SJSA1 (cell line): Measurements from ENCODE around the gene CCDC85C. TPM values are rescaled to one million over a fixed set of nuclear protein-coding genes. Genes with fewer than 3 reads are reported as not detected.
"Not testable (repeated sequence)": the region's sequence is repeated elsewhere in the genome, so short reads cannot be mapped to it uniquely, and the experiment has no call there.

Experiments
- DNase-seq, 2 experiments: peaks; one replicate each; pipeline ENCODE4 v3.0.0-alpha.2; 2015 to 2020; ENCODE audit warnings: low spot score in 2 of 2, low read depth in 1 of 2
- H3K27ac ChIP-seq: fragments of 250-450 bp; sonication (Bioruptor Pico); 2 replicates; pipeline ENCODE4 v1.5.1; 2020; ENCODE audit warnings: mild to moderate bottlenecking, moderate library complexity
- H3K27me3 ChIP-seq: fragments of 250-450 bp; sonication (Bioruptor Pico); replicated peaks from 2 replicates; pipeline ENCODE4 v1.5.1; 2020; ENCODE audit warnings: mild to moderate bottlenecking, moderate library complexity
- H3K36me3 ChIP-seq: fragments of 250-450 bp; sonication (Bioruptor Pico); 2 replicates; pipeline ENCODE4 v1.5.1; 2020; ENCODE audit warnings: mild to moderate bottlenecking
- H3K4me1 ChIP-seq: fragments of 250-450 bp; sonication (Bioruptor Pico); replicated peaks from 2 replicates; pipeline ENCODE4 v1.6.1; 2021; ENCODE audit warnings: mild to moderate bottlenecking
- H3K4me3 ChIP-seq: fragments of 250-450 bp; sonication (Bioruptor Pico); 2 replicates; pipeline ENCODE4 v1.5.1; 2020; ENCODE audit warnings: mild to moderate bottlenecking
- H3K9me3 ChIP-seq: fragments of 250-450 bp; sonication (Bioruptor Pico); replicated peaks from 2 replicates; pipeline ENCODE4 v1.5.1; 2020; ENCODE audit warnings: mild to moderate bottlenecking
- total RNA-seq: library from RNA; depleted of rRNA; stranded (reverse); fragments of >200 nt; shearing (Covaris generic); gene quantifications from 2 replicates; pipeline ENCODE4 v1.2.3, GENCODE V29; 2014

CCDC85C gene
- total RNA-seq, 1 experiment from 2014 or later, result 25.8 TPM

- not testable (repeated sequence) for H3K4me1 ChIP-seq, H3K36me3 ChIP-seq, H3K9me3 ChIP-seq, H3K4me3 ChIP-seq, DNase-seq, H3K27ac ChIP-seq, H3K27me3 ChIP-seq
Measured at GRCh38 chr14:99642771-99643170, 38.8 kb upstream of the CCDC85C start.

- Histone ChIP-seq H3K4me3 (no peak overlapping the region), H3K27ac (no peak overlapping the region), H3K27me3 (no peaks in the 10 kb centered on the region), H3K36me3 (no peaks in the 10 kb centered on the region), H3K4me1 (no peaks in the 10 kb centered on the region), H3K9me3 (no peaks in the 10 kb centered on the region)
- no peak for DNase-seq
Measured at GRCh38 chr14:99637624-99638023, 33.6 kb upstream of the CCDC85C start.

- no peak overlapping the region for H3K4me3 ChIP-seq
- no peaks in the 10 kb centered on the region for H3K9me3 ChIP-seq
- no peaks in the 10 kb centered on the region for H3K36me3 ChIP-seq
- no peaks in the 10 kb centered on the region for H3K4me1 ChIP-seq
- DNase-seq, result no peak
- H3K27me3 ChIP-seq, result no peaks in the 10 kb centered on the region
- H3K27ac ChIP-seq, result no peak overlapping the region
Measured at GRCh38 chr14:99636487-99636886, 32.5 kb upstream of the CCDC85C start.

GRCh38 chr14:99635116-99635515 lies 31.1 kb upstream of the CCDC85C start:
- H3K9me3 ChIP-seq, result no peaks in the 10 kb centered on the region
- no peaks in the 10 kb centered on the region for H3K27me3 ChIP-seq
- H3K4me3 ChIP-seq, result no peak overlapping the region
- no peaks in the 10 kb centered on the region for H3K36me3 ChIP-seq
- no peaks in the 10 kb centered on the region for H3K4me1 ChIP-seq
- DNase-seq, result no peak
- H3K27ac ChIP-seq, result no peak overlapping the region

- Histone ChIP-seq H3K27me3 (no peaks in the 10 kb centered on the region), H3K9me3 (no peaks in the 10 kb centered on the region), H3K27ac (no peak overlapping the region), H3K36me3 (no peaks in the 10 kb centered on the region), H3K4me1 (no peaks in the 10 kb centered on the region), H3K4me3 (no peak overlapping the region)
- DNase-seq, result no peak
Measured at GRCh38 chr14:99634443-99634842, 30.4 kb upstream of the CCDC85C start.

- DNase-seq, result no peak
- H3K27me3 ChIP-seq, result no peaks in the 10 kb centered on the region
- no peak overlapping the region for H3K27ac ChIP-seq
- H3K9me3 ChIP-seq, result no peaks in the 10 kb centered on the region
- peaks cover 2% of the 10 kb centered on the region for H3K4me1 ChIP-seq
- no peak overlapping the region for H3K4me3 ChIP-seq
- H3K36me3 ChIP-seq, result no peaks in the 10 kb centered on the region
Measured at GRCh38 chr14:99633918-99634317, 29.9 kb upstream of the CCDC85C start.

- DNase-seq, result no peak
- Histone ChIP-seq H3K4me3 (no peak overlapping the region), H3K36me3 (no peaks in the 10 kb centered on the region), H3K4me1 (peaks cover 7% of the 10 kb centered on the region), H3K27ac (no peak overlapping the region), H3K27me3 (no peaks in the 10 kb centered on the region), H3K9me3 (no peaks in the 10 kb centered on the region)
Measured at GRCh38 chr14:99633141-99633540, 29.1 kb upstream of the CCDC85C start.

GRCh38 chr14:99632410-99633035 lies 28.5 kb upstream of the CCDC85C start:
- H3K36me3 ChIP-seq, result no peaks in the 10 kb centered on the region
- no peak overlapping the region for H3K27ac ChIP-seq
- no peak overlapping the region for H3K4me3 ChIP-seq
- H3K9me3 ChIP-seq, result no peaks in the 10 kb centered on the region
- H3K27me3 ChIP-seq, result no peaks in the 10 kb centered on the region
- DNase-seq, result no peak
- H3K4me1 ChIP-seq, result peaks cover 7% of the 10 kb centered on the region

GRCh38 chr14:99630202-99630601 lies 26.2 kb upstream of the CCDC85C start:
- Histone ChIP-seq H3K4me3 (no peak overlapping the region), H3K27me3 (no peaks in the 10 kb centered on the region), H3K36me3 (no peaks in the 10 kb centered on the region), H3K27ac (no peak overlapping the region), H3K4me1 (peaks cover 16% of the 10 kb centered on the region), H3K9me3 (no peaks in the 10 kb centered on the region)
- DNase-seq, result no peak

GRCh38 chr14:99628887-99629618 lies 25.0 kb upstream of the CCDC85C start:
- H3K27ac ChIP-seq, result no peak overlapping the region
- no peak overlapping the region for H3K4me3 ChIP-seq
- no peaks in the 10 kb centered on the region for H3K27me3 ChIP-seq
- H3K4me1 ChIP-seq, result peaks cover 17% of the 10 kb centered on the region
- DNase-seq, result peak; percentile 66 to 81
- no peaks in the 10 kb centered on the region for H3K36me3 ChIP-seq
- H3K9me3 ChIP-seq, result no peaks in the 10 kb centered on the region

GRCh38 chr14:99627510-99628381 lies 23.7 kb upstream of the CCDC85C start:
- Histone ChIP-seq H3K36me3 (no peaks in the 10 kb centered on the region), H3K4me3 (no peak overlapping the region), H3K27me3 (no peaks in the 10 kb centered on the region), H3K4me1 (peaks cover 30% of the 10 kb centered on the region), H3K27ac (no peak overlapping the region), H3K9me3 (no peaks in the 10 kb centered on the region)
- DNase-seq, result no peak

GRCh38 chr14:99627100-99627499 lies 23.1 kb upstream of the CCDC85C start:
- H3K36me3 ChIP-seq, result no peaks in the 10 kb centered on the region
- H3K4me1 ChIP-seq, result peaks cover 37% of the 10 kb centered on the region
- H3K4me3 ChIP-seq, result no peak overlapping the region
- H3K27ac ChIP-seq, result no peak overlapping the region
- no peak for DNase-seq
- H3K9me3 ChIP-seq, result no peaks in the 10 kb centered on the region
- H3K27me3 ChIP-seq, result no peaks in the 10 kb centered on the region

GRCh38 chr14:99626041-99626648 lies 22.1 kb upstream of the CCDC85C start:
- no peak overlapping the region for H3K4me3 ChIP-seq
- H3K27me3 ChIP-seq, result no peaks in the 10 kb centered on the region
- no peaks in the 10 kb centered on the region for H3K9me3 ChIP-seq
- no peak for DNase-seq
- no peak overlapping the region for H3K27ac ChIP-seq
- peaks cover 38% of the 10 kb centered on the region for H3K4me1 ChIP-seq
- no peaks in the 10 kb centered on the region for H3K36me3 ChIP-seq

- no peaks in the 10 kb centered on the region for H3K9me3 ChIP-seq
- no peak for DNase-seq
- no peaks in the 10 kb centered on the region for H3K36me3 ChIP-seq
- H3K27me3 ChIP-seq, result no peaks in the 10 kb centered on the region
- H3K27ac ChIP-seq, result no peak overlapping the region
- H3K4me1 ChIP-seq, result peaks cover 39% of the 10 kb centered on the region
- no peak overlapping the region for H3K4me3 ChIP-seq
Measured at GRCh38 chr14:99625476-99625875, 21.5 kb upstream of the CCDC85C start.
